K562 (cell line): ENCODE measurements around the gene DNAH10. TPM values are rescaled to one million over a fixed set of nuclear protein-coding genes. Genes with fewer than 3 reads are reported as not detected.

ENCODE experiments used
- BHLHE40 ChIP-seq: IDR thresholded peaks from 2 replicates; pipeline ENCODE4 v1.6.1; 2011; ENCODE audit warnings: low read length, improper control_type of control experiment
- BRF1 ChIP-seq: IDR thresholded peaks from 3 replicates; pipeline ENCODE4 v1.6.1; 2011; ENCODE audit warnings: borderline replicate concordance, mild to moderate bottlenecking; ENCODE audit not compliant: insufficient read length; ENCODE audit errors: extremely low read depth
- GATA2 ChIP-seq: sonication (generic); formaldehyde crosslinking; IDR thresholded peaks from 2 replicates; pipeline ENCODE4 v1.4.0; 2020; ENCODE audit warnings: mild to moderate bottlenecking, missing genetic modification reagents
- MAX ChIP-seq: sonication (generic); formaldehyde crosslinking; IDR thresholded peaks from 2 replicates; pipeline ENCODE4 v1.9.0; 2022; ENCODE audit warnings: mild to moderate bottlenecking, missing genetic modification reagents
- MECOM ChIP-seq: fragments of 250-450 bp; sonication (Bioruptor Pico); IDR thresholded peaks from 2 replicates; pipeline ENCODE4 v1.8.0; 2022; ENCODE audit warnings: inconsistent platforms
- NR2C1 ChIP-seq, 2 experiments: fragments of 450-650 bp; IDR thresholded peaks; 2 replicates each; pipeline ENCODE4 v1.6.1; 2017; ENCODE audit warnings: mild to moderate bottlenecking in 2 of 2, antibody characterized with exemption in 1 of 2, inconsistent platforms in 1 of 2, missing compliant biosample characterization in 1 of 2, missing genetic modification characterization in 1 of 2
- RAD51 ChIP-seq: fragments of 450-650 bp; IDR thresholded peaks from 2 replicates; pipeline ENCODE4 v1.7.1; 2016; ENCODE audit warnings: low read depth, mild to moderate bottlenecking, borderline replicate concordance
- YBX1 ChIP-seq: fragments of 450-650 bp; IDR thresholded peaks from 2 replicates; pipeline ENCODE4 v1.7.1; 2016; ENCODE audit warnings: mild to moderate bottlenecking
- YY1 ChIP-seq, 3 experiments: IDR thresholded peaks; 2 replicates each; pipeline ENCODE4 v1.6.1; 2011; ENCODE audit warnings: low read length in 2 of 3, mild to moderate bottlenecking in 2 of 3, moderate library complexity in 2 of 3, borderline replicate concordance in 1 of 3, control low read depth in 1 of 3, low read depth in 1 of 3; ENCODE audit not compliant: insufficient read depth in 3 of 3, insufficient replicate concordance in 2 of 3, control insufficient read depth in 1 of 3, insufficient read length in 1 of 3; ENCODE audit errors: extremely low read depth in 1 of 3
- ZBTB12 ChIP-seq: fragments of 250-450 bp; sonication (Bioruptor Pico); IDR thresholded peaks from 2 replicates; pipeline ENCODE4 v1.4.0; 2020
- ZNF316 ChIP-seq: fragments of 450-650 bp; IDR thresholded peaks from 2 replicates; pipeline ENCODE4 v1.6.1; 2016
- polyA plus RNA-seq, 8 experiments: library from polyadenylated mRNA; depleted of rRNA in 4 of 8; stranded (reverse) in 5 of 8; unstranded in 3 of 8; fragments of >200 nt; fragmentation: Nextera tagmentation in 2 of 8; fragmentation: Illumina TruSeq in 1 of 8; extraction: Ambion mirVana in 2 of 8; extraction: Trizol in 1 of 8; gene quantifications; 2 replicates each; pipeline versions ENCODE4 v1.2.1 to v1.2.3, GENCODE V29; 2011 to 2014; ENCODE audit warnings: inconsistent platforms in 1 of 8, missing spikeins in 1 of 8
- total RNA-seq, 7 experiments: library from RNA; depleted of rRNA in 6 of 7; stranded (reverse); fragments of >200 nt in 6 of 7; fragmentation: Illumina TruSeq in 2 of 7; extraction: Trizol in 2 of 7; gene quantifications; 2 replicates each; pipeline versions ENCODE4 v1.2.1 to v1.2.3, GENCODE V29; 2011 to 2021; ENCODE audit warnings: low replicate concordance in 1 of 7
- TF ChIP-seq, protein P1 (sequence below): fragments of 450-650 bp; formaldehyde crosslinking; IDR thresholded peaks from 2 replicates; pipeline ENCODE4 v1.4.0; 2020; ENCODE audit warnings: mild to moderate bottlenecking
- TF ChIP-seq, protein P2 (sequence below): sonication (generic); formaldehyde crosslinking; IDR thresholded peaks from 2 replicates; pipeline ENCODE4 v1.9.0; 2022; ENCODE audit warnings: mild to moderate bottlenecking, missing genetic modification reagents
- TF ChIP-seq, protein P3 (sequence below): fragments of 450-650 bp; IDR thresholded peaks from 2 replicates; pipeline ENCODE4 v1.6.1; 2017; ENCODE audit warnings: antibody characterized with exemption, mild to moderate bottlenecking
- TF ChIP-seq, protein P4 (sequence below): fragments of 250-450 bp; sonication (Bioruptor Pico); IDR thresholded peaks from 2 replicates; pipeline ENCODE4 v1.4.0; 2020; ENCODE audit warnings: mild to moderate bottlenecking, moderate library complexity

Gene DNAH10
- total and polyA plus RNA-seq, 9 of the 15 experiments (the other 6 are each of a cell fraction or from before 2014, with no cell fraction given), result 0.01 to 0.06 (median 0.04) TPM; not detected in 1

DNA sequence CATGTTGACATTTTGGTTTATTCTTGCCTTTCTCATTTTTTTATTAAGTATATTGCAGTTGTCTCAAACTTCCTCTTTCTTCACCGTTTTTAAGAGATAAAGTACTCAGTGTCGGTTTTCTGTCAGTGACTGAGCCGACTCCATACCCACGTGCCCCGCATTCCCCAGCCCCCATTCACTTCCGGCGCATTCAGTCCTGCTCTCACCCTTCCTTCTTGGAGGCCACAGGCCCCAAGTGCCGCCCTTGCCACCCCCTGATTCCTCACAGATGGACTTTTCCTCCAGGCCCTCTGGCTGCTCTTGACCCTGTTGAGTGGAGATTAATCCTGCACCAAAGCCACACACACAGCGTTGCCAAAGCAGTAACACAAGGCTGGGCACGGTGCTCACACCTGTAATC lies 19.1 kb upstream of the DNAH10 start (continued):
- TF ChIP-seq, protein P1, sequence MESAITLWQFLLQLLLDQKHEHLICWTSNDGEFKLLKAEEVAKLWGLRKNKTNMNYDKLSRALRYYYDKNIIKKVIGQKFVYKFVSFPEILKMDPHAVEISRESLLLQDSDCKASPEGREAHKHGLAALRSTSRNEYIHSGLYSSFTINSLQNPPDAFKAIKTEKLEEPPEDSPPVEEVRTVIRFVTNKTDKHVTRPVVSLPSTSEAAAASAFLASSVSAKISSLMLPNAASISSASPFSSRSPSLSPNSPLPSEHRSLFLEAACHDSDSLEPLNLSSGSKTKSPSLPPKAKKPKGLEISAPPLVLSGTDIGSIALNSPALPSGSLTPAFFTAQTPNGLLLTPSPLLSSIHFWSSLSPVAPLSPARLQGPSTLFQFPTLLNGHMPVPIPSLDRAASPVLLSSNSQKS (CRISPR knock-in tag), result no peak
- TF ChIP-seq MAX (CRISPR knock-in tag) (peak; percentile 84), ZNF316 (no peak), YY1 (IDR thresholded peaks at IDR 0.05; ENCODE audit: borderline replicate concordance in 1 of 3, control insufficient read depth in 1 of 3, extremely low read depth in 1 of 3, insufficient read depth in 3 of 3, insufficient read length in 1 of 3, insufficient replicate concordance in 2 of 3, low read depth in 1 of 3, low read length in 2 of 3) (no peak), NR2C1 (IDR thresholded peaks at IDR 0.05) (peak; percentile 56), NR2C1 (tag; IDR thresholded peaks at IDR 0.05) (peak; percentile 70), YBX1 (no peak), BHLHE40 (peak; percentile 76), ZBTB12 (CRISPR knock-in tag) (no peak), RAD51 (peak; percentile 32; the same call in 1 of the 2 replicates), BRF1 (no peak), MECOM (CRISPR knock-in tag) (peak; percentile 58), GATA2 (no peak)
- TF ChIP-seq, protein P2, sequence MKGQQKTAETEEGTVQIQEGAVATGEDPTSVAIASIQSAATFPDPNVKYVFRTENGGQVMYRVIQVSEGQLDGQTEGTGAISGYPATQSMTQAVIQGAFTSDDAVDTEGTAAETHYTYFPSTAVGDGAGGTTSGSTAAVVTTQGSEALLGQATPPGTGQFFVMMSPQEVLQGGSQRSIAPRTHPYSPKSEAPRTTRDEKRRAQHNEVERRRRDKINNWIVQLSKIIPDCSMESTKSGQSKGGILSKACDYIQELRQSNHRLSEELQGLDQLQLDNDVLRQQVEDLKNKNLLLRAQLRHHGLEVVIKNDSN, result peak; percentile 80
- TF ChIP-seq, protein P3, sequence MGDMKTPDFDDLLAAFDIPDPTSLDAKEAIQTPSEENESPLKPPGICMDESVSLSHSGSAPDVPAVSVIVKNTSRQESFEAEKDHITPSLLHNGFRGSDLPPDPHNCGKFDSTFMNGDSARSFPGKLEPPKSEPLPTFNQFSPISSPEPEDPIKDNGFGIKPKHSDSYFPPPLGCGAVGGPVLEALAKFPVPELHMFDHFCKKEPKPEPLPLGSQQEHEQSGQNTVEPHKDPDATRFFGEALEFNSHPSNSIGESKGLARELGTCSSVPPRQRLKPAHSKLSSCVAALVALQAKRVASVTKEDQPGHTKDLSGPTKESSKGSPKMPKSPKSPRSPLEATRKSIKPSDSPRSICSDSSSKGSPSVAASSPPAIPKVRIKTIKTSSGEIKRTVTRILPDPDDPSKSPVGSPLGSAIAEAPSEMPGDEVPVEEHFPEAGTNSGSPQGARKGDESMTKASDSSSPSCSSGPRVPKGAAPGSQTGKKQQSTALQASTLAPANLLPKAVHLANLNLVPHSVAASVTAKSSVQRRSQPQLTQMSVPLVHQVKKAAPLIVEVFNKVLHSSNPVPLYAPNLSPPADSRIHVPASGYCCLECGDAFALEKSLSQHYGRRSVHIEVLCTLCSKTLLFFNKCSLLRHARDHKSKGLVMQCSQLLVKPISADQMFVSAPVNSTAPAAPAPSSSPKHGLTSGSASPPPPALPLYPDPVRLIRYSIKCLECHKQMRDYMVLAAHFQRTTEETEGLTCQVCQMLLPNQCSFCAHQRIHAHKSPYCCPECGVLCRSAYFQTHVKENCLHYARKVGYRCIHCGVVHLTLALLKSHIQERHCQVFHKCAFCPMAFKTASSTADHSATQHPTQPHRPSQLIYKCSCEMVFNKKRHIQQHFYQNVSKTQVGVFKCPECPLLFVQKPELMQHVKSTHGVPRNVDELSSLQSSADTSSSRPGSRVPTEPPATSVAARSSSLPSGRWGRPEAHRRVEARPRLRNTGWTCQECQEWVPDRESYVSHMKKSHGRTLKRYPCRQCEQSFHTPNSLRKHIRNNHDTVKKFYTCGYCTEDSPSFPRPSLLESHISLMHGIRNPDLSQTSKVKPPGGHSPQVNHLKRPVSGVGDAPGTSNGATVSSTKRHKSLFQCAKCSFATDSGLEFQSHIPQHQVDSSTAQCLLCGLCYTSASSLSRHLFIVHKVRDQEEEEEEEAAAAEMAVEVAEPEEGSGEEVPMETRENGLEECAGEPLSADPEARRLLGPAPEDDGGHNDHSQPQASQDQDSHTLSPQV, result peak; percentile 74
- TF ChIP-seq, protein P4, sequence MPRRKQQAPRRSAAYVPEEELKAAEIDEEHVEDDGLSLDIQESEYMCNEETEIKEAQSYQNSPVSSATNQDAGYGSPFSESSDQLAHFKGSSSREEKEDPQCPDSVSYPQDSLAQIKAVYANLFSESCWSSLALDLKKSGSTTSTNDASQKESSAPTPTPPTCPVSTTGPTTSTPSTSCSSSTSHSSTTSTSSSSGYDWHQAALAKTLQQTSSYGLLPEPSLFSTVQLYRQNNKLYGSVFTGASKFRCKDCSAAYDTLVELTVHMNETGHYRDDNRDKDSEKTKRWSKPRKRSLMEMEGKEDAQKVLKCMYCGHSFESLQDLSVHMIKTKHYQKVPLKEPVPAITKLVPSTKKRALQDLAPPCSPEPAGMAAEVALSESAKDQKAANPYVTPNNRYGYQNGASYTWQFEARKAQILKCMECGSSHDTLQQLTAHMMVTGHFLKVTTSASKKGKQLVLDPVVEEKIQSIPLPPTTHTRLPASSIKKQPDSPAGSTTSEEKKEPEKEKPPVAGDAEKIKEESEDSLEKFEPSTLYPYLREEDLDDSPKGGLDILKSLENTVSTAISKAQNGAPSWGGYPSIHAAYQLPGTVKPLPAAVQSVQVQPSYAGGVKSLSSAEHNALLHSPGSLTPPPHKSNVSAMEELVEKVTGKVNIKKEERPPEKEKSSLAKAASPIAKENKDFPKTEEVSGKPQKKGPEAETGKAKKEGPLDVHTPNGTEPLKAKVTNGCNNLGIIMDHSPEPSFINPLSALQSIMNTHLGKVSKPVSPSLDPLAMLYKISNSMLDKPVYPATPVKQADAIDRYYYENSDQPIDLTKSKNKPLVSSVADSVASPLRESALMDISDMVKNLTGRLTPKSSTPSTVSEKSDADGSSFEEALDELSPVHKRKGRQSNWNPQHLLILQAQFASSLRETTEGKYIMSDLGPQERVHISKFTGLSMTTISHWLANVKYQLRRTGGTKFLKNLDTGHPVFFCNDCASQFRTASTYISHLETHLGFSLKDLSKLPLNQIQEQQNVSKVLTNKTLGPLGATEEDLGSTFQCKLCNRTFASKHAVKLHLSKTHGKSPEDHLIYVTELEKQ (CRISPR knock-in tag), result no peak
